HepG2 (cell line): ENCODE data around the gene SCARB2. TPM values are rescaled to one million over a fixed set of nuclear protein-coding genes. Genes with fewer than 3 reads are reported as not detected.

Experiments used
- BCL6 ChIP-seq: IDR thresholded peaks from 2 replicates; pipeline ENCODE4 v1.6.1; 2016; ENCODE audit warnings: missing genetic modification reagents, missing compliant biosample characterization
- BRF2 ChIP-seq: sonication (generic); formaldehyde crosslinking; IDR thresholded peaks from 2 replicates; pipeline ENCODE4 v1.8.1; 2022; ENCODE audit warnings: mild to moderate bottlenecking, missing genetic modification reagents
- CTCF ChIP-seq: sonication (generic); formaldehyde crosslinking; IDR thresholded peaks from 2 replicates; pipeline ENCODE4 v1.5.0; 2020; ENCODE audit warnings: mild to moderate bottlenecking, missing genetic modification reagents, moderate library complexity
- KLF6 ChIP-seq: IDR thresholded peaks from 2 replicates; pipeline ENCODE4 v1.8.0; 2016; ENCODE audit warnings: missing biosample characterization, missing genetic modification reagents
- NFAT5 ChIP-seq: sonication (generic); formaldehyde crosslinking; IDR thresholded peaks from 2 replicates; pipeline ENCODE4 v1.4.0; 2020; ENCODE audit warnings: missing genetic modification reagents
- NR0B2 ChIP-seq: sonication (generic); formaldehyde crosslinking; IDR thresholded peaks from 2 replicates; pipeline ENCODE4 v1.4.0; 2020; ENCODE audit warnings: mild to moderate bottlenecking, missing genetic modification reagents
- PHF5A ChIP-seq: IDR thresholded peaks from one replicate; pipeline ENCODE4 v1.6.1; 2018; ENCODE audit warnings: low read depth, missing genetic modification reagents; ENCODE audit not compliant: unreplicated experiment
- SETDB1 ChIP-seq: sonication (generic); formaldehyde crosslinking; IDR thresholded peaks from 2 replicates; pipeline ENCODE4 v1.5.1; 2020; ENCODE audit warnings: missing genetic modification reagents, mild to moderate bottlenecking, borderline replicate concordance
- SMARCE1 ChIP-seq: fragments of 450-650 bp; IDR thresholded peaks from 2 replicates; pipeline ENCODE4 v1.6.1; 2017; ENCODE audit warnings: borderline replicate concordance
- TFE3 ChIP-seq: IDR thresholded peaks from 2 replicates; pipeline ENCODE4 v1.6.1; 2016
- TMF1 ChIP-seq: sonication (generic); formaldehyde crosslinking; IDR thresholded peaks from 2 replicates; pipeline ENCODE4 v1.8.1; 2022; ENCODE audit warnings: low read depth, missing genetic modification reagents
- ZNF10 ChIP-seq: sonication (generic); formaldehyde crosslinking; IDR thresholded peaks from 2 replicates; pipeline ENCODE4 v1.4.0; 2020; ENCODE audit warnings: mild to moderate bottlenecking, low read depth, missing genetic modification reagents, borderline replicate concordance
- ZNF235 ChIP-seq: sonication (generic); formaldehyde crosslinking; IDR thresholded peaks from 2 replicates; pipeline ENCODE4 v1.8.1; 2023; ENCODE audit warnings: mild to moderate bottlenecking, missing genetic modification reagents, borderline replicate concordance
- ZNF260 ChIP-seq: sonication (generic); formaldehyde crosslinking; IDR thresholded peaks from 2 replicates; pipeline ENCODE4 v1.4.0; 2020; ENCODE audit warnings: missing genetic modification reagents, low read depth, mild to moderate bottlenecking, borderline replicate concordance
- ZNF468 ChIP-seq: sonication (generic); formaldehyde crosslinking; IDR thresholded peaks from 2 replicates; pipeline ENCODE4 v1.8.0; 2022; ENCODE audit warnings: mild to moderate bottlenecking, moderate library complexity, missing genetic modification reagents
- ZNF691 ChIP-seq: sonication (generic); formaldehyde crosslinking; IDR thresholded peaks from 2 replicates; pipeline ENCODE4 v1.4.0; 2020; ENCODE audit warnings: missing genetic modification reagents, low read depth, mild to moderate bottlenecking, borderline replicate concordance
- ZNF777 ChIP-seq: sonication (generic); formaldehyde crosslinking; IDR thresholded peaks from 2 replicates; pipeline ENCODE4 v1.4.0; 2020; ENCODE audit warnings: missing genetic modification reagents
- polyA plus RNA-seq, 8 experiments: library from polyadenylated mRNA; depleted of rRNA in 3 of 8; stranded (reverse) in 7 of 8; unstranded in 1 of 8; fragments of >200 nt; fragmentation: Illumina TruSeq in 4 of 8; extraction: Trizol in 4 of 8; gene quantifications; 2 replicates each; pipeline versions ENCODE4 v1.2.1 to v1.2.3, GENCODE V29; 2011 to 2016; ENCODE audit warnings: low read depth in 4 of 8, missing spikeins in 1 of 8, mixed read lengths in 1 of 8; ENCODE audit not compliant: insufficient read depth in 1 of 8
- total RNA-seq, 5 experiments: library from RNA; depleted of rRNA; stranded (reverse); fragments of >200 nt; fragmentation: Illumina TruSeq; extraction: Trizol; gene quantifications; 2 replicates each; pipeline ENCODE4 v1.2.3, GENCODE V29; 2016; ENCODE audit warnings: low read depth in 1 of 5

Gene SCARB2
- total and polyA plus RNA-seq, 2 of the 13 experiments (the other 11 are each of a cell fraction or from before 2014, with no cell fraction given), result 40.6 to 43.4 TPM

- peak; percentile 87 for TF ChIP-seq BRF2 (CRISPR knock-in tag)
- no peak for TF ChIP-seq ZNF235 (CRISPR knock-in tag)
- peak; percentile 86 for TF ChIP-seq ZNF691 (CRISPR knock-in tag)
- TF ChIP-seq ZNF777 (CRISPR knock-in tag), result peak; percentile 70
- TF ChIP-seq ZNF10 (CRISPR knock-in tag), result no peak
- peak; percentile 79 for TF ChIP-seq NR0B2 (CRISPR knock-in tag)
- TF ChIP-seq NFAT5 (CRISPR knock-in tag), result peak; percentile 71; the same call in 1 of the 2 replicates
- no peak; the same call in 1 of the 2 replicates for TF ChIP-seq CTCF
- no peak for TF ChIP-seq SETDB1
- TF ChIP-seq PHF5A (CRISPR knock-in tag), result peak; percentile 70
- TF ChIP-seq TMF1 (CRISPR knock-in tag), result peak; percentile 96
- no peak for TF ChIP-seq ZNF468 (CRISPR knock-in tag)
- TF ChIP-seq BCL6 (CRISPR knock-in tag), result peak; percentile 76
- peak; percentile 51; the same call in 1 of the 2 replicates for TF ChIP-seq TFE3 (CRISPR knock-in tag)
- no peak for TF ChIP-seq ZNF260
- TF ChIP-seq SMARCE1, result no peak
- peak; percentile 91 for TF ChIP-seq KLF6 (CRISPR knock-in tag)
These were observed 65.3 kb downstream of the SCARB2 start, which contains the start of gene NUP54 (continued) for GRCh38 chr4:76148142-76148865.
